ENCODE data around the gene TLE1.

GRCh38 chr9:81656871-81657337, 32.4 kb downstream of the TLE1 start:
- TF ChIP-seq POLR2AphosphoS5 (IDR thresholded peaks at IDR 0.05): no peak
- no peak for TF ChIP-seq POLR2A (IDR thresholded peaks at IDR 0.05)

All from gastroesophageal sphincter (tissue), 2 donors.